IPS-NIHi7 (cell line): ENCODE data around the gene ADAMTS7.
A peak's percentile ranks its signal among the peaks of the same experiment; 100 is the strongest.
"Not testable (repeated sequence)": the region's sequence is repeated elsewhere in the genome, so short reads cannot be mapped to it uniquely, and the experiment has no call there.

ENCODE experiments used
- DNase-seq: peaks from one replicate; pipeline ENCODE4 v3.0.0; 2012; ENCODE audit warnings: mixed read lengths; ENCODE audit errors: extremely low spot score

Gene ADAMTS7

GRCh38 chr15:78766041-78766440, 45.2 kb downstream of the ADAMTS7 start:
- no peak for DNase-seq

- DNase-seq, result not testable (repeated sequence)
These were observed 46.0 kb downstream of the ADAMTS7 start for GRCh38 chr15:78765154-78765860.

GRCh38 chr15:78764340-78765153, 46.7 kb downstream of the ADAMTS7 start:
- DNase-seq, result not testable (repeated sequence)

- no peak for DNase-seq
These were observed 47.4 kb downstream of the ADAMTS7 start for GRCh38 chr15:78763796-78764241.

GRCh38 chr15:78762985-78763795, 48.1 kb downstream of the ADAMTS7 start:
- no peak for DNase-seq

- DNase-seq, result not testable (repeated sequence)
These were observed 48.8 kb downstream of the ADAMTS7 start for GRCh38 chr15:78762386-78762961.

GRCh38 chr15:78761891-78762385, 49.3 kb downstream of the ADAMTS7 start:
- no peak for DNase-seq

- not testable (repeated sequence) for DNase-seq
These were observed 49.8 kb downstream of the ADAMTS7 start for GRCh38 chr15:78761475-78761874.

- DNase-seq, result no peak
These were observed 50.2 kb downstream of the ADAMTS7 start for GRCh38 chr15:78761020-78761419.

- DNase-seq, result not testable (repeated sequence)
These were observed 51.0 kb downstream of the ADAMTS7 start for GRCh38 chr15:78760091-78760882.

GRCh38 chr15:78759361-78759998, 51.8 kb downstream of the ADAMTS7 start:
- not testable (repeated sequence) for DNase-seq

GRCh38 chr15:78758486-78759200, 52.6 kb downstream of the ADAMTS7 start:
- not testable (repeated sequence) for DNase-seq

GRCh38 chr15:78758084-78758483, 53.2 kb downstream of the ADAMTS7 start:
- DNase-seq, result not testable (repeated sequence)

- no peak for DNase-seq
These were observed 53.7 kb downstream of the ADAMTS7 start for GRCh38 chr15:78757636-78757905.

- DNase-seq, result not testable (repeated sequence)
These were observed 54.3 kb downstream of the ADAMTS7 start for GRCh38 chr15:78756781-78757635.

- DNase-seq, result peak; percentile 58
These were observed 55.2 kb downstream of the ADAMTS7 start for GRCh38 chr15:78755900-78756591.

GRCh38 chr15:78754637-78755280, 56.5 kb downstream of the ADAMTS7 start:
- not testable (repeated sequence) for DNase-seq
